Tibial nerve (tissue), 4 donors: ENCODE results near the gene RARRES1.

Source experiments
- EP300 ChIP-seq, 2 donors: sonication (generic); formaldehyde crosslinking; IDR thresholded peaks; one replicate each; pipeline ENCODE4 v1.6.1; 2017; ENCODE audit warnings: antibody characterized with exemption in 2 of 2, mild to moderate bottlenecking in 1 of 2
- POLR2A ChIP-seq, 2 donors: fragments of 450-650 bp; IDR thresholded peaks; one replicate each; pipeline ENCODE4 v1.6.1; 2017; ENCODE audit warnings: antibody characterized with exemption in 2 of 2, mild to moderate bottlenecking in 2 of 2, moderate library complexity in 2 of 2
- TF ChIP-seq, protein P1 (sequence below), 5 experiments: fragments of 200-600 bp in 3 of 5; fragments of 450-650 bp in 2 of 5; sonication (generic) in 3 of 5; IDR thresholded peaks; one replicate each; pipeline ENCODE4 v1.5.1; 2016 to 2019; ENCODE audit warnings: antibody characterized with exemption in 5 of 5, mild to moderate bottlenecking in 3 of 5, moderate library complexity in 2 of 5

DNA sequence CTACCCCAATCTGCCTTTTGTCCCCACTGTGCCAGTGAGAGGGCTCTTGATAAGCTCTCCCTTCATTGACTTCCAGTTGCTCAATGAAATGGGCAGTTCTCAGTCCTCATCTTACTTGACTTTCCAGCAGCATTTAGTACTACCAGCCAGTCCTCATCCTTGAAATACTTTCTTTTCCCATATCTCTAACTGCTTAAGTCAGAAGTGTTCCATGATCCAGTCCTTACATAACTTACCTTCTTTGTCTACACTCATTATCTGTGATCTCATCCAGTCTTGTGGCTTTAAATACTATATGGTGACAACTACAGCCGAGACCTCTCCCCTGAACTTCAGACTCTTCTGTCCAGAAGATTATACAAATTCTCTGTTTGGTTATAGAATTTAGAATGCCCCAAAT, 28.7 kb downstream of the RARRES1 start:
- no peak for TF ChIP-seq EP300 (IDR thresholded peaks at IDR 0.05)
- TF ChIP-seq POLR2A (IDR thresholded peaks at IDR 0.05) = no peak
- TF ChIP-seq, protein P1, sequence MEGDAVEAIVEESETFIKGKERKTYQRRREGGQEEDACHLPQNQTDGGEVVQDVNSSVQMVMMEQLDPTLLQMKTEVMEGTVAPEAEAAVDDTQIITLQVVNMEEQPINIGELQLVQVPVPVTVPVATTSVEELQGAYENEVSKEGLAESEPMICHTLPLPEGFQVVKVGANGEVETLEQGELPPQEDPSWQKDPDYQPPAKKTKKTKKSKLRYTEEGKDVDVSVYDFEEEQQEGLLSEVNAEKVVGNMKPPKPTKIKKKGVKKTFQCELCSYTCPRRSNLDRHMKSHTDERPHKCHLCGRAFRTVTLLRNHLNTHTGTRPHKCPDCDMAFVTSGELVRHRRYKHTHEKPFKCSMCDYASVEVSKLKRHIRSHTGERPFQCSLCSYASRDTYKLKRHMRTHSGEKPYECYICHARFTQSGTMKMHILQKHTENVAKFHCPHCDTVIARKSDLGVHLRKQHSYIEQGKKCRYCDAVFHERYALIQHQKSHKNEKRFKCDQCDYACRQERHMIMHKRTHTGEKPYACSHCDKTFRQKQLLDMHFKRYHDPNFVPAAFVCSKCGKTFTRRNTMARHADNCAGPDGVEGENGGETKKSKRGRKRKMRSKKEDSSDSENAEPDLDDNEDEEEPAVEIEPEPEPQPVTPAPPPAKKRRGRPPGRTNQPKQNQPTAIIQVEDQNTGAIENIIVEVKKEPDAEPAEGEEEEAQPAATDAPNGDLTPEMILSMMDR (IDR thresholded peaks at IDR 0.05) = no peak
